Choroid plexus epithelial cell (primary cell): ENCODE results near the gene TMEM39A.

Source experiments
- DNase-seq: peaks from one replicate; pipeline ENCODE4 v3.0.0-alpha.2; 2010; ENCODE audit warnings: low read depth
- H3K4me3 ChIP-seq: 2 replicates; pipeline ENCODE4 v1.5.1; 2011; ENCODE audit warnings: low read depth, mild to moderate bottlenecking, control low read depth, low read length, moderate library complexity
- CTCF ChIP-seq: conservative IDR thresholded peaks from 2 replicates; pipeline ENCODE4 v1.5.1; 2011; ENCODE audit warnings: low read depth, mild to moderate bottlenecking, control low read depth, inconsistent platforms, low read length, moderate library complexity

TMEM39A gene

GRCh38 chr3:119485563-119485962 lies 22.1 kb upstream of the TMEM39A start:
- no peak for DNase-seq
- no peak for TF ChIP-seq CTCF
- H3K4me3 ChIP-seq = no peak overlapping the region

- no peak for DNase-seq
- no peak overlapping the region for H3K4me3 ChIP-seq
- no peak for TF ChIP-seq CTCF
Observed at GRCh38 chr3:119483101-119483500, 19.7 kb upstream of the TMEM39A start.

- no peak for TF ChIP-seq CTCF
- DNase-seq = no peak
- no peak overlapping the region for H3K4me3 ChIP-seq
Observed at GRCh38 chr3:119481079-119481478, 17.7 kb upstream of the TMEM39A start.

GRCh38 chr3:119470866-119471265 lies 7.5 kb upstream of the TMEM39A start:
- DNase-seq = no peak
- TF ChIP-seq CTCF = no peak
- H3K4me3 ChIP-seq = no peak overlapping the region

GRCh38 chr3:119469418-119470189 lies 6.2 kb upstream of the TMEM39A start:
- peak; percentile 37 for DNase-seq
- TF ChIP-seq CTCF = no peak

GRCh38 chr3:119468041-119468440 lies 4.6 kb upstream of the TMEM39A start:
- H3K4me3 ChIP-seq = no peak overlapping the region
- no peak for TF ChIP-seq CTCF
- no peak for DNase-seq

More at GRCh38 chr3:119469418-119470189, 6.2 kb upstream of the TMEM39A start:
- peak overlapping the region; percentile 86 for H3K4me3 ChIP-seq

GRCh38 chr3:119457246-119457645 lies 6.2 kb downstream of the TMEM39A start:
- no peak overlapping the region for H3K4me3 ChIP-seq
- no peak for TF ChIP-seq CTCF
- peak; percentile 14 for DNase-seq
